Activated CD4-positive, alpha-beta T cell treated with anti-CD3 and anti-CD28 coated beads, Interleukin-2, amount 10 ng/mL, durations not matched to agents 24 days and 14 days (primary cell): ENCODE measurements around the gene CYP2A6. TPM values are rescaled to one million over a fixed set of nuclear protein-coding genes. Genes with fewer than 3 reads are reported as not detected.

Experiments
- DNase-seq: peaks from one replicate; pipeline ENCODE4 v3.0.0; 2022
- H3K27ac Mint-ChIP-seq: one replicate; pipeline ENCODE4 v1.8.0; 2022; ENCODE audit warnings: mild to moderate bottlenecking, mixed read lengths
- H3K27me3 Mint-ChIP-seq: one replicate; pipeline ENCODE4 v1.8.0; 2022; ENCODE audit warnings: mixed read lengths
- H3K36me3 Mint-ChIP-seq: one replicate; pipeline ENCODE4 v1.8.0; 2022; ENCODE audit warnings: low read depth, mild to moderate bottlenecking, mixed read lengths
- H3K4me1 Mint-ChIP-seq: one replicate; pipeline ENCODE4 v1.8.0; 2021; ENCODE audit warnings: mixed read lengths
- H3K4me3 Mint-ChIP-seq: one replicate; pipeline ENCODE4 v1.8.0; 2022; ENCODE audit warnings: mild to moderate bottlenecking, moderate library complexity, mixed read lengths
- H3K9me3 Mint-ChIP-seq: one replicate; pipeline ENCODE4 v1.8.0; 2021; ENCODE audit warnings: mixed read lengths
- intact Hi-C: fragments of 100-400 bp; cut with micrococcal nuclease; formaldehyde crosslinking; loops from one replicate; pipeline ENCODE4 v1.15.1; 2023
- total RNA-seq: library from RNA; stranded (reverse); gene quantifications from 2 replicates; pipeline ENCODE4 v1.2.3, GENCODE V29; 2022

The CYP2A6 gene
- total RNA-seq, 1 donor from 2014 or later = not detected

GRCh38 chr19:40798683-40799557 lies 51.3 kb downstream of the CYP2A6 start, which contains the start of gene EGLN2:
Gene EGLN2, plus strand, starts transcription at chr19:40799191. Its CDS starts 1,382 bp downstream, at chr19:40800573.
- H3K4me1 Mint-ChIP-seq = peaks cover 56% of the 10 kb centered on the region
- peak within 1 kb of the TSS; percentile 91 for H3K4me3 Mint-ChIP-seq

GRCh38 chr19:40797963-40798682 lies 52.1 kb downstream of the CYP2A6 start:
- peak; percentile 88 for DNase-seq
- Mint-ChIP-seq H3K27ac (peak overlapping the region; percentile 95), H3K4me3 (peak overlapping the region; percentile 89), H3K27me3 (no peaks in the 10 kb centered on the region), H3K9me3 (no peaks in the 10 kb centered on the region), H3K4me1 (peaks cover 48% of the 10 kb centered on the region), H3K36me3 (peaks cover 33% of the 10 kb centered on the region)
- intact Hi-C loops = loop anchor here (1.0 to 2.0 kb wide), 3 partner anchors 20 to 83 kb away; partner anchors contain the start of genes ACTMAP, RAB4B and SNRPA

More at GRCh38 chr19:40798683-40799557, 51.3 kb downstream of the CYP2A6 start, which contains the start of gene EGLN2:
- peaks cover 35% of the 10 kb centered on the region for H3K36me3 Mint-ChIP-seq
- H3K27me3 Mint-ChIP-seq = no peaks in the 10 kb centered on the region
- no peaks in the 10 kb centered on the region for H3K9me3 Mint-ChIP-seq
- peak; percentile 100 for DNase-seq
- H3K27ac Mint-ChIP-seq = peak within 1 kb of the TSS; percentile 95
- intact Hi-C loops = loop anchor here (1.0 to 2.0 kb wide), 3 partner anchors 21 to 84 kb away; partner anchors contain the start of genes ACTMAP, RAB4B and SNRPA

GRCh38 chr19:40797166-40797962 lies 52.9 kb downstream of the CYP2A6 start:
- intact Hi-C loops = no loop called here
- no peak for DNase-seq
- Mint-ChIP-seq H3K27ac (peak overlapping the region; percentile 77), H3K4me3 (no peak overlapping the region), H3K9me3 (no peaks in the 10 kb centered on the region), H3K27me3 (no peaks in the 10 kb centered on the region), H3K36me3 (peaks cover 27% of the 10 kb centered on the region), H3K4me1 (peaks cover 43% of the 10 kb centered on the region)

Other genes with a start within 250 kb of the CYP2A6 start
- gene LTBP4, start 249.1 kb downstream of the CYP2A6 start, total RNA-seq = 123 and 126 TPM in 2 replicates
- 18.9 and 24.2 TPM in 2 replicates for gene NUMBL, start 159.8 kb downstream of the CYP2A6 start, total RNA-seq
- 32.5 and 33.4 TPM in 2 replicates for gene COQ8B, start 133.6 kb downstream of the CYP2A6 start, total RNA-seq
- gene ITPKC, start 133.3 kb downstream of the CYP2A6 start, total RNA-seq = 7.7 and 8.6 TPM in 2 replicates
- gene ACTMAP, start 100.0 kb downstream of the CYP2A6 start, total RNA-seq = 8.6 and 9.4 TPM in 2 replicates
- 268 and 273 TPM in 2 replicates for gene SNRPA, start 99.2 kb downstream of the CYP2A6 start, total RNA-seq
- gene MIA, start 74.9 kb downstream of the CYP2A6 start, total RNA-seq = 0.56 TPM in 1 of 2 replicates, not detected in the other
- 36.3 and 41.0 TPM in 2 replicates for gene RAB4B, start 72.2 kb downstream of the CYP2A6 start, total RNA-seq
- gene EGLN2, start 51.3 kb downstream of the CYP2A6 start, total RNA-seq = 88.9 and 94.4 TPM in 2 replicates
- gene CYP2A7, start 31.8 kb upstream of the CYP2A6 start, total RNA-seq = not detected in 2 replicates
- not detected in 2 replicates for gene CYP2B6, start 140.8 kb upstream of the CYP2A6 start, total RNA-seq
- gene CYP2A13, start 238.0 kb upstream of the CYP2A6 start, total RNA-seq = not detected in 2 replicates